Measurements from ENCODE around the gene MYL2. TPM values are rescaled to one million over a fixed set of nuclear protein-coding genes. Genes with fewer than 3 reads are reported as not detected.

The MYL2 gene
- total RNA-seq, 1 donor from 2014 or later: not detected

- intact Hi-C loops (cut with micrococcal nuclease): loop anchor here (10.0 kb wide), 1 partner anchor 244 kb away; no protein-coding TSS in a partner anchor
Observed at GRCh38 chr12:110930348-110931314, 10.3 kb upstream of the MYL2 start.

DNA sequence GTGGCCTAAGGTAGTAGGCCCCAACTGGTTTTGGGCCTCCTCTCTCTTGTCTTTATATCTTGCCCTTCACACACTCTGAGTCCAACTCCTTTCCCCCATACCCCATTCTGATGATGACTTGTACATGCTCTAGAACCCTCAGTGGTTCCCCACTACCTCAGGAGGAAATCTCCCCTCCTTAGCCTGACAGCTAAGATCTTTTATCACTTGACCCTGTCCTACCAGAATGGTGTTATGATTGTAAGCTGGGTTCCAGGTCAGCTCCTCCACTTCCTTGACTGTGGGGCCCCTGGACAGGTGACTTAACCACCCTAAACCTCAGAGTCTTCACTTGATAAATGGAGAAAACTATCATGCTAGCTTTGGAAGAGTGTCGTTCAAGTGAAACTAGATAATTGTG lies 9.4 kb upstream of the MYL2 start:
- intact Hi-C loops (cut with micrococcal nuclease): loop anchor here (10.0 kb wide), 1 partner anchor 245 kb away; no protein-coding TSS in a partner anchor

GRCh38 chr12:110928700-110929099 lies 8.3 kb upstream of the MYL2 start:
- intact Hi-C loops (cut with micrococcal nuclease): no loop called here

- intact Hi-C loops (cut with micrococcal nuclease): no loop called here
Observed at GRCh38 chr12:110927546-110927945, 7.2 kb upstream of the MYL2 start.

- intact Hi-C loops (cut with micrococcal nuclease): no loop called here
Observed at GRCh38 chr12:110923692-110924334, 3.4 kb upstream of the MYL2 start.

DNA sequence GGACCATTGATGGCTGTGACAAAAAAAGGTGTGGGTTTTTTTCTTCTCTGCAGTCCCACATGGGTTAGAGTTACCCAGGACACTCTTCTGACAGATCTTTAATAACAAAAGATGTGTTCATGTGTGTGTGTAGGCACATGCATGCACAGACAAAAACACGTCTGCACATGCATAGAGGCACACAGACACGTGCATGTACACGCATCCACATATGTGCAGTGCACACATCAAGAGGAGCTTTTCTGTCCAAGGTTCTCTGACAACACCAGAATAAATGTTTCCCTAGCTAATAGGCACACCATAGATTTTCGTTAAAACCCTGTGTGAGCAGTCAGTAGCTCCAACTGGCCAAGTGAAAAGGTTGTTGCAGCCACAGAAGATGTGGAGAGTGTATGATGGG lies 2.8 kb upstream of the MYL2 start:
- intact Hi-C loops (cut with micrococcal nuclease): no loop called here

DNA sequence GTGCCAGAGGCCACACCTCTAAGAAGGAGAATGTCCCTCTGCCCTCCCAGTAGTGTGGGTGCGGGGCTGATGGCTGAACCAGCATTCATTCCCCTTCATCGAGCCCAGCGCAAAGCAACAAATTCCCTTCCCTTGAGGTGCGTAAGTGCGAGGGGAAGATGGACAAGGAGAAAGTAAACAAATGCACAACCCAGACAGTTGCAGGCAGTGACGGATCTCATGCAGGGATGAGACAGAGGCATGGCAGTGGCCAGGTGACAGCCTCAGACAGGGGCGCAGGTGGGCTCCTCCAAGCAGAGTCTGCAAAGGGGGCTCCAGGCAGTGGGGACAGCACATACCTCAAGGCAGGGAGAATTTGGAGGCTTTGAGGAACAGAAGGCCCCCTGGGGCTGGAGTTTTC lies 2.3 kb upstream of the MYL2 start:
- intact Hi-C loops (cut with micrococcal nuclease): no loop called here

DNA sequence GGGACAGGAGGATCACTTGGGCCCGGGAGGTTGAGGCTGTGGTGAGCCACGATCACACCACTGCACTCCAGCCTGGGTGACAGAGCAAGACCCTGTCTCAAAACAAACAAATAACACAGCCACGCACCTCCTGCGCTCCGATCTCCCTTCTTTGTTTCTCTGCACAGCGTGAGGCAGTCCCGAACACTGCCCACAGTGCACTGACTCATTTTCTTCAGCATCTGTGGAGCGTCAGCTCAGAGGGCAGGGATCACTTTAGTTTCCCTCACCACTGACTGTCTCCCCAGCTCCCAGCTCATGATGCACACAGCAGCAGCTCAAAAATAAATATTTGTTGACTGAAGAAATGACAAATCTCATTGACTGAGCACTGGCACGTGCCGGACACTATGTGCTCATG lies 883 bp upstream of the MYL2 start:
- intact Hi-C loops (cut with micrococcal nuclease): no loop called here

DNA sequence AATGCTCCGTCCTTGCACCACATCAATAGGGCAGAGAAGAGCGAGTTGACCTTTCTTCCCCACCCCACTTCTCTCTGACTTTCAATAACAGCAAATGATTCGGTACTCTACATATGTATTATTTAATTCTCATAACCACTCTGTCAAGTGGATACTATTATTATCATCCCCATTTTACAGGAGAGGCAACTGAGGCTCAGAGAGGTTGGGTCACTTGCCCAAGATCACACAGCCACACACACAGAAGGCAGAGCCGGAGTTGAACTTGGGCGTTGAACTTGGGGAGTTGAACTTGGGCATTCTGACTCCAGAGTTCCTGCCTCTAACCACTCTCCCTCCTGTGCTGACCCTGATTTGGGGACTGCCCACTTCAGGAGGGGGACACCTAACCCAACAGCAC lies 659 bp downstream of the MYL2 start:
- intact Hi-C loops (cut with micrococcal nuclease): no loop called here

DNA sequence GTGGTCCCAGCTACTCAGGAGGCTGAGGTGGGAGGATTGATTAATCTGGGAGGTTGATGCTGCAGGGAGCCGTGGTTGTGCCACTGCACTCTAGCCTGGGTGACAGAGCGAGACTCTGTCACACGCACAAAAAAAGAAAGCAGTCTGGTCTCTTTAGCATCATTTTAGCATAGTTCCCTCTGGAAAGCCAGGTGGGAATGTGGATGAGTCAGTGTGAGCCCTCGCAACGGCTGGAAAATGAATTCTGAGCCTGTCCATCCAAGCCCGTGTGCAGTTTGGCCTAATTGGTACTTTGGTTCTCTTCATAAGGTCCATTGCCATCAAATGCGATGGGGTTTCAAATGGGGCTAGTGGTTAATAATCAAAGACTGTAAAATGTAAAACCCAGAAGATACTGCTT lies 2.4 kb downstream of the MYL2 start:
- intact Hi-C loops (cut with micrococcal nuclease): no loop called here

- intact Hi-C loops (cut with micrococcal nuclease): no loop called here
Observed at GRCh38 chr12:110917467-110917866, 2.9 kb downstream of the MYL2 start.

- intact Hi-C loops (cut with micrococcal nuclease): no loop called here
Observed at GRCh38 chr12:110916295-110916875, 4.0 kb downstream of the MYL2 start.

- intact Hi-C loops (cut with micrococcal nuclease): no loop called here
Observed at GRCh38 chr12:110913119-110914056, 7.0 kb downstream of the MYL2 start.

GRCh38 chr12:110912263-110912662 lies 8.1 kb downstream of the MYL2 start:
- intact Hi-C loops (cut with micrococcal nuclease): no loop called here

- intact Hi-C loops (cut with micrococcal nuclease): no loop called here
Observed at GRCh38 chr12:110908377-110909152, 11.8 kb downstream of the MYL2 start.

GRCh38 chr12:110907583-110907982 lies 12.8 kb downstream of the MYL2 start:
- intact Hi-C loops (cut with micrococcal nuclease): no loop called here

DNA sequence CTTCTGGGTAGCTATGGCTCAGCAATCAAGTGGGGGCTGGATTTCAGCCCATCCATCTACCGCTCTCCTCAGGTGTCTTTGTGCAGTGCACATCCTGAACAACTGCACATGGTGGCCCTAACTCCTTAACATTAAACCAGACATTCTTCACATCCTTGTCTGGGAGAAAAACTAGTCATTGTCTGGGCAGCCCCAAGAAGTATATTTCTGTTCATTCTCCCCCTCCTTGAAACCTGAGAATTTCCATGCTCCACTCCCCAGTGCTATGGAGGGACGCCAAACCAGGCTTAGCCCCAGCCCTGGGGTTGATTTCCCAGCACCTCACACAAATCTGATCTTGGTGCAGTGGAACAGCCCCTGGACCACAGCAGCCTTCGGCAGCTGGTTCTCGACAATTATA lies 13.4 kb downstream of the MYL2 start:
- intact Hi-C loops (cut with micrococcal nuclease): no loop called here

DNA sequence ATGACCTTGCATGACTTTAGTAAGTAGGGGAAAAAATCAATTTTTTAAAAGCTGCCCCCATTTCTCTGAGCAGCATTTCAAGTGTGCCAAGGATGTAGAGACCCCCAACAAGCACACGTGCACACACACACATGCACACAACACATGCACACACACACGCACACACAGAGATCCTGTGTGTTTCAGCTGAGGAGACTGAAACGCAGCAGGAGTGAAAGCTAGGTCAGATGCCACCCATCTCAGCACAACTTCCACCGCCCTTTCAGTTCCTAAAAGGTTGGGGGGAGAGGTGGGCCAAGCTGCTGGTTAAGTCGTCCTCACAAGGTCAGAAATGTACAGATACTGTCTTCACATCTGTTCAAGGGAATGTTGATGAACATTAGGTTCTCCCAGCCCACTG lies 13.9 kb downstream of the MYL2 start:
- intact Hi-C loops (cut with micrococcal nuclease): no loop called here

GRCh38 chr12:110906083-110906482 lies 14.3 kb downstream of the MYL2 start:
- intact Hi-C loops (cut with micrococcal nuclease): no loop called here

DNA sequence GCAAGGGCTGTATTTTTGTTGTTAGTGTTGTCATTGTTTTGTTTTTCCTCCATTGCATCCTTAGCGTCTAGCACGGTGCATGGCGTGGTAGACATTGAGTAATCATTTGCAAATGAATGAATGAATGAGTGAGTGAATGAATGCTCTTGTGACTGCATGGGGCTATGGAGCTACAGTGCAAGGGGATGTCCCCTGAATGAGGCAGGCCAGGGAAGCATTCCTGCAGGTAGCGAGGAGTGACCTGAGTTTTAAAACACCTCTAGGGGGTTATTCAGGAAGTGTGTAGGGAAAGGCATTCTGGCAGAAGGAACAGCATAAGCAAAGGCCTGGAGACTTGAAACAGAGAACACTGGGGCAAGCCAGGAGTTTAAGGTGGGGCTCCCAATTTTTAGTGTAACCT lies 16.9 kb downstream of the MYL2 start:
- intact Hi-C loops (cut with micrococcal nuclease): no loop called here

All from T-helper 1 cell treated with Interleukin-12 subunit alpha and Interleukin-12 subunit beta and Interleukin-4 antibody, amounts not matched to agents 30 ng/mL and 1 ng/mL, for 36 hours (primary cell).